ENCODE data around the gene FHAD1. TPM values are rescaled to one million over a fixed set of nuclear protein-coding genes. Genes with fewer than 3 reads are reported as not detected.

Gene FHAD1
- total and polyA plus RNA-seq, 11 donors = 0.06 to 1.1 (median 0.12) TPM; not detected in 4

GRCh38 chr1:15400627-15401026 lies 153.6 kb downstream of the FHAD1 start:
- ATAC-seq (no peak), DNase-seq (no peak)
- TF ChIP-seq CTCF (IDR thresholded peaks at IDR 0.05) (no peak), POLR2A (IDR thresholded peaks at IDR 0.05) (no peak)
- H3K27me3 ChIP-seq = no peaks in the 10 kb centered on the region
- no peak overlapping the region for H3K4me3 ChIP-seq
- H3K4me1 ChIP-seq = peaks cover 0 to 10% (median 0%) of the 10 kb centered on the region in 12 donors
- intact Hi-C loops (cut with DNase I) = no loop called here
- H3K27ac ChIP-seq = no peak overlapping the region
- peaks cover 0 to 14% (median 4%) of the 10 kb centered on the region in 12 donors for H3K9me3 ChIP-seq
- 94 to 98% (median 96%) methylated on average over 3 of the region's 3 CpGs for WGBS, 4 donors
- no peaks in the 10 kb centered on the region for H3K36me3 ChIP-seq

GRCh38 chr1:15401391-15402055 lies 154.5 kb downstream of the FHAD1 start:
- intact Hi-C loops (cut with DNase I) = no loop called here
- no peak for DNase-seq

GRCh38 chr1:15402809-15403450 lies 155.9 kb downstream of the FHAD1 start:
- Histone ChIP-seq H3K9me3 (peaks cover 0 to 14% (median 4%) of the 10 kb centered on the region in 12 donors), H3K4me1 (peaks cover 0 to 14% (median 0%) of the 10 kb centered on the region in 12 donors), H3K4me3 (no peak overlapping the region), H3K27ac (no peak overlapping the region), H3K27me3 (no peaks in the 10 kb centered on the region), H3K36me3 (no peaks in the 10 kb centered on the region)
- intact Hi-C loops (cut with DNase I) = no loop called here
- DNase-seq (no peak), ATAC-seq (no peak)
- WGBS, 4 donors = 91 to 93% (median 91%) methylated on average over 5 of the region's 5 CpGs
- TF ChIP-seq POLR2A (IDR thresholded peaks at IDR 0.05) = no peak
- no peak for TF ChIP-seq CTCF (IDR thresholded peaks at IDR 0.05)

More at GRCh38 chr1:15401391-15402055, 154.5 kb downstream of the FHAD1 start:
- Histone ChIP-seq H3K36me3 (no peaks in the 10 kb centered on the region), H3K27me3 (no peaks in the 10 kb centered on the region), H3K4me3 (no peak overlapping the region), H3K4me1 (peaks cover 0 to 10% (median 0%) of the 10 kb centered on the region in 12 donors), H3K9me3 (peaks cover 0 to 14% (median 4%) of the 10 kb centered on the region in 12 donors), H3K27ac (no peak overlapping the region)
- WGBS, 4 donors = 58 to 71% (median 66%) methylated on average over 7 of the region's 7 CpGs
- no peak for ATAC-seq
- TF ChIP-seq CTCF (IDR thresholded peaks at IDR 0.05) (no peak), POLR2A (IDR thresholded peaks at IDR 0.05) (no peak)

GRCh38 chr1:15403962-15404580 lies 157.0 kb downstream of the FHAD1 start:
- H3K9me3 ChIP-seq = peaks cover 0 to 14% (median 4%) of the 10 kb centered on the region in 12 donors
- WGBS, 4 donors = 89 to 94% (median 93%) methylated on average over 9 of the region's 9 CpGs
- ATAC-seq (no peak), DNase-seq (no peak)
- no peaks in the 10 kb centered on the region for H3K36me3 ChIP-seq
- H3K27ac ChIP-seq = no peak overlapping the region
- TF ChIP-seq POLR2A (IDR thresholded peaks at IDR 0.05) = no peak
- no peak for TF ChIP-seq CTCF (IDR thresholded peaks at IDR 0.05)
- no peaks in the 10 kb centered on the region for H3K27me3 ChIP-seq
- H3K4me3 ChIP-seq = no peak overlapping the region
- intact Hi-C loops (cut with DNase I) = no loop called here
- H3K4me1 ChIP-seq = peaks cover 0 to 21% (median 3%) of the 10 kb centered on the region in 12 donors
